ENCODE data around the gene DES. TPM values are rescaled to one million over a fixed set of nuclear protein-coding genes. Genes with fewer than 3 reads are reported as not detected.

Gene DES
- total and polyA plus RNA-seq, 9 of the 15 experiments (the other 6 are each of a cell fraction or from before 2014, with no cell fraction given), result 2.5 to 58.9 (median 21.9) TPM

DNA sequence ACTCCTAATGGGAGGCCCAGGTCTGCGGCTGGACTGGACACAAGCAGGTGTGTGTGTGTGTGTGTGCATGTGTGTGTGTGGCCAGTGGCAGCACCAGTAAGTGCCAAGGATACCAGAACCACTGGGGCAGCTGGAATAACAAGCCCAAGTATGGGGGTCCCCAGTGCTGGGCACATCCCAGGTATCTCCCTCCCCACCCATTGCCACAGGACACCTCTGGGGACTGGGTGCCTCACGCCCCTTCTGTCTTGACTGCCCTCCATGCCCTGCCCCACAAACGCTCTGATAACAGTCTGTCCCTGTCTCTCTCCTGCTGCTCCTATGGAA is 25.5 kb downstream of the DES start (continued):
- TF ChIP-seq FOXA1 (IDR thresholded peaks at IDR 0.05; ENCODE audit: borderline replicate concordance) (no peak), KDM2B (CRISPR knock-in tag; IDR thresholded peaks at IDR 0.05) (no peak), ETV1 (tag; conservative IDR thresholded peaks at IDR 0.05; ENCODE audit: low read depth) (no peak), RNF2 (IDR thresholded peaks at IDR 0.05) (no peak), ZNF696 (CRISPR knock-in tag; conservative IDR thresholded peaks at IDR 0.05) (no peak), WHSC1 (IDR thresholded peaks at IDR 0.05; ENCODE audit: low read length) (no peak), SAFB2 (IDR thresholded peaks at IDR 0.05; ENCODE audit: borderline replicate concordance, low read depth, low read length, severe bottlenecking) (no peak), MEF2D (tag; conservative IDR thresholded peaks at IDR 0.05; ENCODE audit: low read depth) (no peak), NR2F6 (CRISPR knock-in tag; IDR thresholded peaks at IDR 0.05) (no peak), JUNB (CRISPR knock-in tag; conservative IDR thresholded peaks at IDR 0.05) (no peak)
- TF ChIP-seq, protein P1, sequence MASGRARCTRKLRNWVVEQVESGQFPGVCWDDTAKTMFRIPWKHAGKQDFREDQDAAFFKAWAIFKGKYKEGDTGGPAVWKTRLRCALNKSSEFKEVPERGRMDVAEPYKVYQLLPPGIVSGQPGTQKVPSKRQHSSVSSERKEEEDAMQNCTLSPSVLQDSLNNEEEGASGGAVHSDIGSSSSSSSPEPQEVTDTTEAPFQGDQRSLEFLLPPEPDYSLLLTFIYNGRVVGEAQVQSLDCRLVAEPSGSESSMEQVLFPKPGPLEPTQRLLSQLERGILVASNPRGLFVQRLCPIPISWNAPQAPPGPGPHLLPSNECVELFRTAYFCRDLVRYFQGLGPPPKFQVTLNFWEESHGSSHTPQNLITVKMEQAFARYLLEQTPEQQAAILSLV (tag; IDR thresholded peaks at IDR 0.05), result no peak
- TF ChIP-seq, protein P2, sequence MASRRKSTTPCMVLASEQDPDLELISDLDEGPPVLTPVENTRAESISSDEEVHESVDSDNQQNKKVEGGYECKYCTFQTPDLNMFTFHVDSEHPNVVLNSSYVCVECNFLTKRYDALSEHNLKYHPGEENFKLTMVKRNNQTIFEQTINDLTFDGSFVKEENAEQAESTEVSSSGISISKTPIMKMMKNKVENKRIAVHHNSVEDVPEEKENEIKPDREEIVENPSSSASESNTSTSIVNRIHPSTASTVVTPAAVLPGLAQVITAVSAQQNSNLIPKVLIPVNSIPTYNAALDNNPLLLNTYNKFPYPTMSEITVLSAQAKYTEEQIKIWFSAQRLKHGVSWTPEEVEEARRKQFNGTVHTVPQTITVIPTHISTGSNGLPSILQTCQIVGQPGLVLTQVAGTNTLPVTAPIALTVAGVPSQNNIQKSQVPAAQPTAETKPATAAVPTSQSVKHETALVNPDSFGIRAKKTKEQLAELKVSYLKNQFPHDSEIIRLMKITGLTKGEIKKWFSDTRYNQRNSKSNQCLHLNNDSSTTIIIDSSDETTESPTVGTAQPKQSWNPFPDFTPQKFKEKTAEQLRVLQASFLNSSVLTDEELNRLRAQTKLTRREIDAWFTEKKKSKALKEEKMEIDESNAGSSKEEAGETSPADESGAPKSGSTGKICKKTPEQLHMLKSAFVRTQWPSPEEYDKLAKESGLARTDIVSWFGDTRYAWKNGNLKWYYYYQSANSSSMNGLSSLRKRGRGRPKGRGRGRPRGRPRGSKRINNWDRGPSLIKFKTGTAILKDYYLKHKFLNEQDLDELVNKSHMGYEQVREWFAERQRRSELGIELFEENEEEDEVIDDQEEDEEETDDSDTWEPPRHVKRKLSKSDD (conservative IDR thresholded peaks at IDR 0.05; ENCODE audit: low read length), result no peak
- TF ChIP-seq, protein P3, sequence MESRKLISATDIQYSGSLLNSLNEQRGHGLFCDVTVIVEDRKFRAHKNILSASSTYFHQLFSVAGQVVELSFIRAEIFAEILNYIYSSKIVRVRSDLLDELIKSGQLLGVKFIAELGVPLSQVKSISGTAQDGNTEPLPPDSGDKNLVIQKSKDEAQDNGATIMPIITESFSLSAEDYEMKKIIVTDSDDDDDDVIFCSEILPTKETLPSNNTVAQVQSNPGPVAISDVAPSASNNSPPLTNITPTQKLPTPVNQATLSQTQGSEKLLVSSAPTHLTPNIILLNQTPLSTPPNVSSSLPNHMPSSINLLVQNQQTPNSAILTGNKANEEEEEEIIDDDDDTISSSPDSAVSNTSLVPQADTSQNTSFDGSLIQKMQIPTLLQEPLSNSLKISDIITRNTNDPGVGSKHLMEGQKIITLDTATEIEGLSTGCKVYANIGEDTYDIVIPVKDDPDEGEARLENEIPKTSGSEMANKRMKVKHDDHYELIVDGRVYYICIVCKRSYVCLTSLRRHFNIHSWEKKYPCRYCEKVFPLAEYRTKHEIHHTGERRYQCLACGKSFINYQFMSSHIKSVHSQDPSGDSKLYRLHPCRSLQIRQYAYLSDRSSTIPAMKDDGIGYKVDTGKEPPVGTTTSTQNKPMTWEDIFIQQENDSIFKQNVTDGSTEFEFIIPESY (CRISPR knock-in tag; IDR thresholded peaks at IDR 0.05), result no peak
- TF ChIP-seq, protein P4, sequence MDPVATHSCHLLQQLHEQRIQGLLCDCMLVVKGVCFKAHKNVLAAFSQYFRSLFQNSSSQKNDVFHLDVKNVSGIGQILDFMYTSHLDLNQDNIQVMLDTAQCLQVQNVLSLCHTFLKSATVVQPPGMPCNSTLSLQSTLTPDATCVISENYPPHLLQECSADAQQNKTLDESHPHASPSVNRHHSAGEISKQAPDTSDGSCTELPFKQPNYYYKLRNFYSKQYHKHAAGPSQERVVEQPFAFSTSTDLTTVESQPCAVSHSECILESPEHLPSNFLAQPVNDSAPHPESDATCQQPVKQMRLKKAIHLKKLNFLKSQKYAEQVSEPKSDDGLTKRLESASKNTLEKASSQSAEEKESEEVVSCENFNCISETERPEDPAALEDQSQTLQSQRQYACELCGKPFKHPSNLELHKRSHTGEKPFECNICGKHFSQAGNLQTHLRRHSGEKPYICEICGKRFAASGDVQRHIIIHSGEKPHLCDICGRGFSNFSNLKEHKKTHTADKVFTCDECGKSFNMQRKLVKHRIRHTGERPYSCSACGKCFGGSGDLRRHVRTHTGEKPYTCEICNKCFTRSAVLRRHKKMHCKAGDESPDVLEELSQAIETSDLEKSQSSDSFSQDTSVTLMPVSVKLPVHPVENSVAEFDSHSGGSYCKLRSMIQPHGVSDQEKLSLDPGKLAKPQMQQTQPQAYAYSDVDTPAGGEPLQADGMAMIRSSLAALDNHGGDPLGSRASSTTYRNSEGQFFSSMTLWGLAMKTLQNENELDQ (CRISPR knock-in tag; IDR thresholded peaks at IDR 0.05; ENCODE audit: borderline replicate concordance), result no peak
- TF ChIP-seq, protein P5, sequence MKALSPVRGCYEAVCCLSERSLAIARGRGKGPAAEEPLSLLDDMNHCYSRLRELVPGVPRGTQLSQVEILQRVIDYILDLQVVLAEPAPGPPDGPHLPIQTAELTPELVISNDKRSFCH (CRISPR knock-in tag; IDR thresholded peaks at IDR 0.05), result no peak
- TF ChIP-seq, protein P5 (tag; IDR thresholded peaks at IDR 0.05), result no peak

Measured in K562 (cell line).